ENCODE results near the gene FBL. TPM values are rescaled to one million over a fixed set of nuclear protein-coding genes. Genes with fewer than 3 reads are reported as not detected.

Gene FBL
- total and polyA plus RNA-seq, 2 of the 8 experiments (the other 6 are each of a cell fraction or from before 2014, with no cell fraction given), result 790 to 1,361 TPM

DNA sequence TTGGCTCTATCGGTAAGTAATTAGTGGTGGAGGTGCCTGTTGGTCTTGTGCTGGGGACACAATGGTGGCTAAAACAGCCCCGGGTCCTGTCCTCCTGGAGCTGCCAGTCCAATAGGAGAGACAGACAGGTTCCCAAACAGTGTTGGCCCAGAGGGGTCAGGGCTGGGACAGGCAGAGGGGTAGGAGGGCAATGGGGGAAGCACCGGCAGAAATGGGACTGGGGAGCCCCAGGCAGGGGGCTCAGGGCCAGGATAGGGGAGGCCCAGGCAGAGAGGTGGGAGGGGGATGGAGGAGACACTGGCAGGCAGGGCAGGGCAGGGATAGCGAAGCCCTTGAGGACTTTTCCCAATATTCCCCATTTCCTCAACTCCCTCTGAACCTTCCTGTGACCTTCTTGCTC is 2.2 kb upstream of the FBL start:
- no peaks in the 10 kb centered on the region for H3K9me3 ChIP-seq (ENCODE audit: insufficient read depth in 2 of 2, low read depth in 1 of 2, low read length in 1 of 2)
- no peak overlapping the region for H2AFZ ChIP-seq (ENCODE audit: low read length)
- peaks cover 3% of the 10 kb centered on the region for H3K79me1 ChIP-seq (ENCODE audit: low read depth, low read length)
- H4K8ac ChIP-seq (ENCODE audit: extremely low read depth, insufficient read depth, low read length), result no peak overlapping the region
- no peak overlapping the region for H3K23ac ChIP-seq (ENCODE audit: insufficient read length)
- H2BK5ac ChIP-seq (ENCODE audit: low read depth, low read length), result no peak overlapping the region
- CTCF ChIA-PET (ENCODE audit: partially characterized antibody), result interaction anchor here (0.7 kb wide), 1 partner anchor 56 kb away, joined by 3 read pairs; no protein-coding TSS in a partner anchor
- no peak overlapping the region for H3K18ac ChIP-seq (ENCODE audit: extremely low read depth, low read length)
- no peaks in the 10 kb centered on the region for H3K36me3 ChIP-seq (ENCODE audit: control insufficient read depth in 2 of 4, insufficient read depth in 4 of 4, low read length in 3 of 4)
- H2BK20ac ChIP-seq (ENCODE audit: low read length), result no peak overlapping the region
- H3K27ac ChIP-seq (ENCODE audit: low read depth, low read length), result no peak overlapping the region
- H4K20me1 ChIP-seq (replicated peaks in 1 of 2; ENCODE audit: control insufficient read depth in 1 of 2, insufficient read depth in 2 of 2, low read length in 2 of 2), result peaks cover 5% of the 10 kb centered on the region in 2 experiments
- H4K91ac ChIP-seq (replicated peaks; ENCODE audit: insufficient read length, low read length), result no peak overlapping the region
- POLR2A ChIA-PET (ENCODE audit: partially characterized antibody), result interaction anchor here (1.3 kb wide), 1 partner anchor 19 kb away, joined by 4 read pairs; no protein-coding TSS in a partner anchor
- DNase-seq (ENCODE audit: low read depth in 1 of 2, low spot score in 2 of 2) (no peak), FAIRE-seq (no peak)
- H3K27me3 ChIP-seq (replicated peaks in 1 of 4; ENCODE audit: control insufficient read depth in 3 of 4, extremely low read depth in 1 of 4, insufficient read depth in 3 of 4, low read length in 3 of 4), result no peaks in the 10 kb centered on the region
- H2AK5ac ChIP-seq (ENCODE audit: low read depth, low read length), result no peak overlapping the region
- H2BK12ac ChIP-seq (ENCODE audit: low read depth, low read length), result no peak overlapping the region
- H2BK15ac ChIP-seq (ENCODE audit: low read length), result no peak overlapping the region
- H3K14ac ChIP-seq (ENCODE audit: insufficient read length), result no peak overlapping the region
- no peak overlapping the region for H3K56ac ChIP-seq (replicated peaks; ENCODE audit: insufficient read length, low read depth, low read length)
- H2BK120ac ChIP-seq (replicated peaks; ENCODE audit: low read depth, low read length), result no peak overlapping the region
- no peak overlapping the region for H3K4me2 ChIP-seq (ENCODE audit: insufficient read depth in 1 of 2, low read depth in 2 of 2, low read length in 2 of 2)
- H3K4me3 ChIP-seq (ENCODE audit: extremely low read depth in 1 of 4, insufficient read depth in 2 of 4, low read depth in 3 of 4, low read length in 4 of 4), result no peak overlapping the region
- 86% methylated on average over 4 of the region's 4 CpGs; no CpG with 5 or more reads in 1 of the 2 experiments for WGBS, 2 experiments (ENCODE audit: extremely low coverage in 1 of 2, insufficient coverage in 1 of 2, insufficient read length in 1 of 2, insufficient replicate concordance in 2 of 2, low coverage in 1 of 2, low lambda C conversion rate in 2 of 2, missing lambda C conversion rate in 1 of 2)
- TF ChIP-seq HDAC6 (IDR thresholded peaks at IDR 0.05; ENCODE audit: low read depth, low read length), result no peak
- no peak for TF ChIP-seq YY1 (IDR thresholded peaks at IDR 0.05; ENCODE audit: low read depth, low read length)
- TF ChIP-seq TAF7 (optimal IDR thresholded peaks at IDR 0.05; ENCODE audit: borderline replicate concordance, low read depth, low read length), result no peak
- TF ChIP-seq RBBP5 (IDR thresholded peaks at IDR 0.05; ENCODE audit: borderline replicate concordance, low read depth, low read length), result no peak
- peaks cover 12% of the 10 kb centered on the region for H3K23me2 ChIP-seq (ENCODE audit: low read depth, low read length)
- no peak overlapping the region for H3K9ac ChIP-seq (replicated peaks in 1 of 4; ENCODE audit: extremely low read depth in 1 of 4, low read depth in 3 of 4, low read length in 3 of 4)
- no peak overlapping the region for H3K4ac ChIP-seq (replicated peaks; ENCODE audit: insufficient read length, low read depth, low read length)
- peaks cover 24 to 28% of the 10 kb centered on the region in 2 experiments for H3K79me2 ChIP-seq (ENCODE audit: control insufficient read depth in 1 of 2, insufficient read depth in 2 of 2, low read length in 2 of 2)
- H3K4me1 ChIP-seq (replicated peaks in 1 of 4; ENCODE audit: control insufficient read depth in 3 of 4, insufficient read depth in 4 of 4, low read length in 3 of 4), result peaks cover 7 to 21% (median 13%) of the 10 kb centered on the region in 4 experiments
- no peak overlapping the region for H4K5ac ChIP-seq (ENCODE audit: insufficient read length, low read depth, low read length)
